A549 treated with ZK216348 at 1 μM for 4 hours (cell line): ENCODE data around the gene CLTRN. TPM values are rescaled to one million over a fixed set of nuclear protein-coding genes. Genes with fewer than 3 reads are reported as not detected.

Experiments used
- total RNA-seq: library from RNA; stranded (reverse); fragments of 200-300 nt; extraction: Qiagen RNA extraction; gene quantifications from 5 replicates; pipeline ENCODE4 v1.2.3, GENCODE V29; 2022; ENCODE audit warnings: low read depth

Gene CLTRN
- total RNA-seq: 0.39 to 0.97 TPM (median 0.66 TPM) in 5 replicates

GRCh38 chrX:15664487-15665444, at the start of gene CLTRN:
CLTRN (minus strand) TSS chrX:15664805; CDS start chrX:15664775, 30 bp downstream.

DNA sequence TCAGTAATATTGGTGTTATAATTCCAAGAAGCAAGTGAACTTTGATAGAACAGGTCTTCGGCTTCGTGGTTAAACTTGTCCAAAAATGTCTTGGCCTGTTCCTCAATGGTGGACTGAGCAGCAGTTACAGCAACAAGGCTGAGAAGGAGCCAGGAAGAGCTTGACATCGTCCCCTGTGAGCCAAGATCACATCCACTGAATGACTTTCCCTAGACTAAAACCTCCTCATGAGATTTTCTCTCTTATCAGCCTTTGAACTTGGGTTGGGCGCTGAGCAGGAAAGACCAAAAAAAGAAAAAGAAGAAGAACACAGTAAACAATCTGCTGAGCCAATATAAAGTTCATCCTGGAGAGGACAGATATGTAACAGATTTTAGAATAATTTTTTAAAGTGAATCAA, 63.9 kb downstream of the CLTRN start, which contains the start of gene ACE2:
ACE2 (minus strand) TSS at position 216 of the 400 bp plus-strand sequence; CDS start at position 167, 49 bp downstream.

Other genes starting within 250 kb of the CLTRN start
- 48.3 to 68.0 TPM (median 55.3 TPM) in 5 replicates for gene PIR, start 171.5 kb downstream of the CLTRN start, total RNA-seq
- gene BMX, start 164.0 kb downstream of the CLTRN start, total RNA-seq: not detected in 5 replicates
- gene ACE2, start 63.8 kb downstream of the CLTRN start, total RNA-seq: 0.11 TPM in 1 of 5 replicates, not detected in the others
- gene CA5B, start 73.5 kb upstream of the CLTRN start, total RNA-seq: 1.6 to 3.2 TPM (median 2.1 TPM) in 5 replicates
- gene ZRSR2, start 125.7 kb upstream of the CLTRN start, total RNA-seq: 9.2 to 18.7 TPM (median 10.7 TPM) in 5 replicates
- 13.9 to 21.6 TPM (median 20.7 TPM) in 5 replicates for gene AP1S2, start 190.0 kb upstream of the CLTRN start, total RNA-seq